Epithelial cell of alveolus of lung (primary cell): ENCODE measurements around the gene PARPBP. TPM values are rescaled to one million over a fixed set of nuclear protein-coding genes. Genes with fewer than 3 reads are reported as not detected.

Source experiments
- total RNA-seq: library from RNA; depleted of rRNA; stranded (reverse); fragments of >200 nt; gene quantifications from 2 replicates; pipeline ENCODE4 v1.2.1, GENCODE V29; 2015

The PARPBP gene, protein sequence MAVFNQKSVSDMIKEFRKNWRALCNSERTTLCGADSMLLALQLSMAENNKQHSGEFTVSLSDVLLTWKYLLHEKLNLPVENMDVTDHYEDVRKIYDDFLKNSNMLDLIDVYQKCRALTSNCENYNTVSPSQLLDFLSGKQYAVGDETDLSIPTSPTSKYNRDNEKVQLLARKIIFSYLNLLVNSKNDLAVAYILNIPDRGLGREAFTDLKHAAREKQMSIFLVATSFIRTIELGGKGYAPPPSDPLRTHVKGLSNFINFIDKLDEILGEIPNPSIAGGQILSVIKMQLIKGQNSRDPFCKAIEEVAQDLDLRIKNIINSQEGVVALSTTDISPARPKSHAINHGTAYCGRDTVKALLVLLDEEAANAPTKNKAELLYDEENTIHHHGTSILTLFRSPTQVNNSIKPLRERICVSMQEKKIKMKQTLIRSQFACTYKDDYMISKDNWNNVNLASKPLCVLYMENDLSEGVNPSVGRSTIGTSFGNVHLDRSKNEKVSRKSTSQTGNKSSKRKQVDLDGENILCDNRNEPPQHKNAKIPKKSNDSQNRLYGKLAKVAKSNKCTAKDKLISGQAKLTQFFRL
- 5.7 and 11.2 TPM in 2 replicates for total RNA-seq

DNA sequence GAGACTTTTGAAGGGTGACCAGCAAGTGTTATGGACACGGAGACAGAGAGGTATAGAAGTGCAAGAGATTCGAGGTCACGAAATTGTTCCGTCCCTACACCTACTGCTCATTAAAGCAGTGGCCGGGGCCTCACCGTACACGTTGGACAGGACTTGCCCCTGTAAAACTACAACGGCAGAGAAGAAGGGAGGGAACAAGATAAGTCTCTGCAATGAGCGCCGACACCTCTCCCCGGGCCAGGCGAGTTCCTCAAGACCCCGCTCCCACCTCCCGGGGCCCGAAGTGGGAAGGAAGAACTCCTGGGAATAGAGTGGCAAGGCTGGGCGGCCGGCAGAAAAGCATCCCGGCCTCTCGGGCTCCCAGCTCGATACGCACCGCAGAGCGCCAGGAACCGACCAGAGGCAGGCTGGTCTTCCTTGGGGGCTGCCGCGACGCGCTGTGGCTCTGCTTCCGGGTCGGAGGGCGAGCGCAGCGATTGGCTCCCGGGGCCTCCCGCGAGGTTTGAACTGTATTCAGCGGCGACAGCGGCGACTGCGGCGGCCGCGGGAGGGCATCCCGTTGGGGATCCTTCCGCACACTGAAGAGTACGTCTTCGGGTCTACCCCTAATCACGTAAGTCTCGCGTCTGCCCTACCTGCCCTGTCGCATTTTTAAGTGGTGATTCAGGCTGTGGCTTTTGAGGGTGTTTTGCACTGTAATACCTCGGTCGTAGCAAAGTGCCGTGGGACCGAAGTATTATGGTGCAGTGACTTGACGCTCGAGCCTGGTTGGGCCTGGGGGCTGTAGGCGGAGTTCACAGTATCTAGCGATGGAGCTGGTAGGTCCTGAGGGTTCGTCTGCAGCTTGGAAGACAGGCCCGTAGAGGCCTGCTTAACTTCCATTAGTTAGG is at the start of gene PARPBP, which contains the start of gene NUP37:
TSS of gene PARPBP (plus strand) at position 510 of the 890 bp plus-strand sequence. CDS start 3,706 bp downstream, outside the sequence.
TSS of gene NUP37 (minus strand) at position 441 of the 890 bp plus-strand sequence. CDS start 1,596 bp downstream, outside the sequence.

DNA sequence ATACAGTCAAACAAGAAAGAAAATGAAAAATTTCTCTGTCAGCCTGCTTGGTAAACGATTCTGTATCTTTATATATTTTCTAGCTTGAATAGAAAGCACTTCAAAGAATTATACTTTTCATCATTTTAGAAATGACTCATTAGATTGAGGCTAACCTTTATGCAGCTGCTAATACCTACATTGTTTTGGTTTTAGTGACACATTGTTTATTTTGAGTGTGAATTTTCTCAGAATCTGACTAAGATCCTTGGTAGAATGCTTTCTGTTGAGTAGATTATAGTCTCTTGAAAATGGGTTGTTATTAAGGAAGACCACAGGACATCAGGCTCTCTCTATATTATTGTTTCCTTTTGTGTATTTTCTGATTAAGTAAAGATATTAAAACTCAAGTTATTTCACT is 77.8 kb downstream of the PARPBP start, which contains the start of gene PMCH:
TSS of gene PMCH (minus strand) at position 45 of the 400 bp plus-strand sequence. CDS start 63 bp downstream, outside the sequence.

Other genes starting within 250 kb of the PARPBP start
- gene DRAM1, start 242.6 kb upstream of the PARPBP start, total RNA-seq: 12.8 and 38.9 TPM in 2 replicates
- gene WASHC3, start 58.2 kb upstream of the PARPBP start, total RNA-seq: 74.6 and 124 TPM in 2 replicates
- 28.1 and 37.5 TPM in 2 replicates for gene NUP37, start 69 bp upstream of the PARPBP start, total RNA-seq
- gene PMCH, start 77.7 kb downstream of the PARPBP start, total RNA-seq: not detected in 2 replicates